GM18909 (cell line): ENCODE results near the gene MDH1.

ENCODE experiments used
- ATAC-seq: cut with Tn5 transposase; IDR thresholded peaks from one replicate; pipeline ENCODE4 v1.9.1; 2021; ENCODE audit warnings: mild to moderate bottlenecking; ENCODE audit not compliant: unreplicated experiment, poor library complexity

The MDH1 gene

GRCh38 chr2:63628403-63628942 lies 39.7 kb downstream of the MDH1 start:
- ATAC-seq = no peak

DNA sequence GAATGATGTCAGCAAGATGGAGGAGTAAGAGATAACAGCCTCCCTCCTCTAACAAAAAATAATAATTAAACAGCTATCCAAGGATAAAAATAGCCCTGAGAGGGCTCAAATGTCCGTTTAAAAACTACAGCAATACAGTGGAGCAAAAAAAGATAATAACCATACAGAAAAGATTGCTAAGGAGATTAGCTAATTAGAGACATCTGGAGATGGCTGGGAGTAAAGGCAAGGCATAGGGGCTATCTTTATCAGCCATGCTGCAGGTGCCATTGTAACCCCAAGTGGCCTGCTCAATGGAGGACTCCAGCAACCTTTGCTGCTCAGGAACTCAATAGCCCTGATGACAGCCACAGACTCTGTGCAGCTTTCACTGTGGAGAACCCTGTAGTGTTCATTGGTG lies 42.7 kb downstream of the MDH1 start:
- no peak for ATAC-seq

DNA sequence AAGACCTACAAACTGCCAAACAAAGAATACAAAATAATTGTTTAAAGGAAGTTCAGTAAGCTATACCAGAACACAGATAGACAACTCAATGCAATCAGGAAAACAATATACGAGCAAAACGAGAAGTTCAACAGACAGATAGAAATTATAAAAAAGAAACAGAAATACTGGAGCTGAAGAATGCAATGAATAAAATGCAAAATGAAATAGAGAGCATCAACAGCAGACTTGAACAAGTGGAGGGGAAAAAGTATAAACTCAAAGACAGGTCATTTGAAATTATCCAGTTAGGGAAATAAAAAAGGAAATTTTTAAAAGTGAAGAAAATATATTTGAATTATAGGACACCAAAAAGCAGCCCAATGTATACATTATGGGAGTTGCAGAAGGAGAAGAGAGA lies 43.6 kb downstream of the MDH1 start:
- ATAC-seq = no peak

DNA sequence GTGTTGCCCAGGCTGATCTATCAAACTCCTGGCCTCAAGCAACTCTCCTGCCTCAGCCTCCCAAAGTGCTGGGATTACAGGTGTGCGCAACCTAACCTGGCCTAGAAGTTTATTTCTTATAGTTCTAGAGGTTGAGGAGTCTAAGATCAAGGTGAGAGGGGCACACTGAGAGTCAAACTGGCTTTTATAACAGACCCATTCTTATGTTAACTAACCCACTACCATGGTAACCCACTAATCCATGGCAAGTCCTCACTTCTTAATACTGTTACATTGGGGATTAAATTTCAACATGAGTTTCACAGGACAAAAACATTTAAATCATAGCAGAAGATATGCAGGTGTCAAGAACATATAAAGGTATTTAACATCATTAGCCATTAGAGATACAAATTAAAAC lies 50.6 kb downstream of the MDH1 start:
- no peak for ATAC-seq

DNA sequence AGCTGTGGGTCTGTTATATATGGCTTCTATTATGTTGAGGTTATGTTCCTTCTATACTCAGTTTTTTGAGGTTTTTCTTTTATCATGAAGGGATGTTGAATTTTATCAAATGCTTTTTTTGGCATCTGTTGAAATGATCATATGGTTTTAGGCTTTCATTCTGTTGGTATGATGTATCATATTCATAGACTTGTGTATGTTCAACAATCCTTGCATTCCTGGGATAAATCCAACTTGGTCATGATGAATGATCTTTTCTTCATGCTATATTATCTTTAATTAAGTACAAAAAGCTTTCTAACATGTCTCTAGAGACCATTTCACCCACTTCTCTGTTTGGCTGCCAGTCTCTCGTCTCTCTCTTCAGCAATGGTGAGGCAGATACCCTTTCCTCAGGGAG lies 54.2 kb downstream of the MDH1 start:
- ATAC-seq = no peak

- no peak for ATAC-seq
These were observed 54.7 kb downstream of the MDH1 start for GRCh38 chr2:63643486-63643885.

GRCh38 chr2:63648632-63649031 lies 59.9 kb downstream of the MDH1 start:
- ATAC-seq = no peak

DNA sequence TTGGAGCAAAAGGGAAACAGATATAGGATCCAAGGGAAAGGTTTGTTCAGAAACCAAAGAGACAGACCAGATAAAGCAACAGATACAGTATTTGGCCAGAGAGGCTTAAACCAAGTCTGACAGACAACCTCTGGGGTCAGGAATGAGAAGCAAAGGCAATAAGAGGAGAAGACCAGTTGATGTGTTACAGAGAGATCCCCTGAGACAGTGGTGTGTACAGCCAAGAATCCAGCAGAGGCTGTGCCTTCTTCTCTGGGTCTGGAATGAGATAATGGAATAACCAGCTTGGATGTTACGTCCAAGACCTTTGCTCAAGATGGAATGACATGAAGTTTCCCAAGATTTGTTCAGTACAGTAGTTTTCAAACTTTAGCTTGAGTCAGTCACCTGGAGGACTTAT lies 61.1 kb downstream of the MDH1 start:
- no peak for ATAC-seq

DNA sequence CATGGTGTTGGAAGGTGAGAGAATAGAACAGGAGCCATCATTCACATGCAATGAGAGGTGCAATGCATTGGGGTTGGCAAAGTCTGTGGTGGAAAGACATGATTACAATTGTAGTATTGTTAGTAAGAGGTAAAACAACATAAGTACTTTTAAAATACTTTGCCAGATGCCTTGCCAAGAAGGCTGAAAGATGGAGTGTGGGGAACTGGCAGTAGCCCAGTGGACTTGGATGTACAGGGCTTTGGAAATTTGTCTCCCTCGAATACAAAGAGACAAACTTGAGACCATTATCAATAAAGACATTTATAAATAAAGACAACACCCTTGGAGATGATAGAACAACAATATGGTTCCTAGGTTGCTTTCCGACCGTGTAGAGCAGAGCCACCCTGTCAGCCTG lies 62.0 kb downstream of the MDH1 start:
- no peak for ATAC-seq

DNA sequence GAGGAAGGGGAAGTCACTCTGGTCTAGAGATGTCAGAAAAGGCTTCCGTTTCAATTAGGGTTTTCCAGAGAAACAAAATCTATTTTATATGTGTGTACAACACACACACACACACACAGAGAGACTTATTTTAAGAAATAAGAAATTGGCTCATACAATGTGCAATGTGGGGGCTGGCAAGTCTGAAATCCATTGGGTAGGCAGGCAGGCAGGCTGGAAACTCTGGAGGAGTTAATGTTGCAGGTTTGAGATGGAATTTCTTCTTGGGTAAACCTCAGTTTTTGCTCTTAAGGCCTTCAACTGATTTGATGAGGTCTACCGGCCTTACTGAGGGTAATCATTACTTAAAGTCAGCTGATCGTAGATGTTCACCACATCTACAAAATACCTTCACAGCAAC lies 62.6 kb downstream of the MDH1 start:
- no peak for ATAC-seq

DNA sequence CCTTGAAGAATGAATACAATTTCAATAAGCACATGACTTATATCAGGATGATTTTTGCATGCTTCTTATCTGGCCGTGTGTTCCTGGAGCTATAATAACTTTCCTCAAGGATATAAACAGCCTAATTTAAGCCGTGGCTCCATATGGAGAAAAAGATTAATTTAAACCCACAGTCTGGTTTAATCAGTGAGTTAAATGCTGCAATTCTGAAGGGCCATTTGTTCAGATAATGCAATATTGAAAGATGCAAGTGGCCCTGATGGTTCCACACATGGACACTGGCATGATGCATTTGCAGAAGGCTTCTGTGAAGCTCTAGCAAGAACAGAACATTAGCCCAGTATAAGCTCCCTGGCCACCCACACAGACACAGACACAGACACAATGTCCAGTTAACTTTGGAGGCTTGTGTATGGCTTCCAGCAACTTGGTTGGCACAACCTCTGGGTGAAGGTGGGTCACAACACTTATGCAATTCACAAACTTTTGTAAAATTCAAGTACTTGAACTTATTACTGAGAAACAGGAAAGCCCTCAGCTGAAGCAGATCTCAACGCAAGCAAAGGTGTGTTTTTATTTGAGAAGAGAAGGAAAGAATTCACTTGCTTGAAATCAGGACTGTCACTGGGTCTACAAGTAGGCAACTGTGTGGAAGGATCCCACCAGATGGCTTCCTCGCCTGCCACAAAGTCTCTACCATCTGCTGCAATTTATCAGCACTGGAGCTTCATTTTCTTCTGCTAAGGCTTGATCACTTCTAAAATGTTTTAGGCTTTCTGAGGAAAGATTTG lies 63.3 kb downstream of the MDH1 start:
- no peak for ATAC-seq

DNA sequence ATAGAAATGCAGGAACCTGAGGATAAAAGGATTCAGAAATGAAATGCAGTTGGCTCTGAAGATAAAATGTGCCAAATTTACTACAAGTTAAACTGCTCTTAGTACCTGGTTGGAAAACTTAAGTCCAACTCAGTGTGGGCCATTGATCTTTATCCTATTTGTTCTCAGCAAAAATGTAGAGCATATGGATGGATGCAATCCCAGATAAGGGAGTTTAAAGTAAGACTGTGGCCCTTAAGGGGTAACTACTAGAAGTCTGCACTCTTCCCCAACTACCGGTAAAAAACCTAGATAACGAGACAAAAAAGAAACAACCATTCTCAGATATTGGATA lies 63.9 kb downstream of the MDH1 start:
- no peak for ATAC-seq

- no peak for ATAC-seq
These were observed 66.2 kb downstream of the MDH1 start for GRCh38 chr2:63654959-63655358.
